ENCODE data around the gene TNXB.
"Not testable (repeated sequence)": the region's sequence is repeated elsewhere in the genome, so short reads cannot be mapped to it uniquely, and the experiment has no call there.

GRCh38 chr6:32049736-32050135 is 59.4 kb downstream of the TNXB start:
- not testable (repeated sequence) for TF ChIP-seq RFX5 (IDR thresholded peaks at IDR 0.05; ENCODE audit: low read depth, low read length); POLR2A (IDR thresholded peaks at IDR 0.05; ENCODE audit: low read depth, low read length); CTCF (conservative IDR thresholded peaks at IDR 0.05; ENCODE audit: low read depth, low read length); RAD21 (IDR thresholded peaks at IDR 0.05; ENCODE audit: low read length); MAFK (IDR thresholded peaks at IDR 0.05; ENCODE audit: low read depth, low read length); CEBPB (IDR thresholded peaks at IDR 0.05; ENCODE audit: low read depth, low read length); SMC3 (IDR thresholded peaks at IDR 0.05; ENCODE audit: low read depth, low read length); BHLHE40 (IDR thresholded peaks at IDR 0.05; ENCODE audit: low read depth, low read length); MAZ (IDR thresholded peaks at IDR 0.05; ENCODE audit: borderline replicate concordance, low read depth, low read length); NFE2L2 (IDR thresholded peaks at IDR 0.05; ENCODE audit: low read depth, low read length); RCOR1 (IDR thresholded peaks at IDR 0.05; ENCODE audit: insufficient replicate concordance, low read length)
